Myocyte (in vitro differentiated cells): Measurements from ENCODE around the gene ASB8. TPM values are rescaled to one million over a fixed set of nuclear protein-coding genes. Genes with fewer than 3 reads are reported as not detected.
"Not testable (repeated sequence)": the region's sequence is repeated elsewhere in the genome, so short reads cannot be mapped to it uniquely, and the experiment has no call there.

ENCODE experiments used
- DNase-seq: peaks from one replicate; pipeline ENCODE4 v3.0.0-alpha.2; 2012; ENCODE audit warnings: low read depth
- total RNA-seq: library from RNA; depleted of rRNA; stranded (reverse); fragments of >200 nt; gene quantifications from 2 replicates; pipeline ENCODE4 v1.2.3, GENCODE V29; 2014

Gene ASB8
- total RNA-seq, 1 donor from 2014 or later = 44.8 TPM

DNA sequence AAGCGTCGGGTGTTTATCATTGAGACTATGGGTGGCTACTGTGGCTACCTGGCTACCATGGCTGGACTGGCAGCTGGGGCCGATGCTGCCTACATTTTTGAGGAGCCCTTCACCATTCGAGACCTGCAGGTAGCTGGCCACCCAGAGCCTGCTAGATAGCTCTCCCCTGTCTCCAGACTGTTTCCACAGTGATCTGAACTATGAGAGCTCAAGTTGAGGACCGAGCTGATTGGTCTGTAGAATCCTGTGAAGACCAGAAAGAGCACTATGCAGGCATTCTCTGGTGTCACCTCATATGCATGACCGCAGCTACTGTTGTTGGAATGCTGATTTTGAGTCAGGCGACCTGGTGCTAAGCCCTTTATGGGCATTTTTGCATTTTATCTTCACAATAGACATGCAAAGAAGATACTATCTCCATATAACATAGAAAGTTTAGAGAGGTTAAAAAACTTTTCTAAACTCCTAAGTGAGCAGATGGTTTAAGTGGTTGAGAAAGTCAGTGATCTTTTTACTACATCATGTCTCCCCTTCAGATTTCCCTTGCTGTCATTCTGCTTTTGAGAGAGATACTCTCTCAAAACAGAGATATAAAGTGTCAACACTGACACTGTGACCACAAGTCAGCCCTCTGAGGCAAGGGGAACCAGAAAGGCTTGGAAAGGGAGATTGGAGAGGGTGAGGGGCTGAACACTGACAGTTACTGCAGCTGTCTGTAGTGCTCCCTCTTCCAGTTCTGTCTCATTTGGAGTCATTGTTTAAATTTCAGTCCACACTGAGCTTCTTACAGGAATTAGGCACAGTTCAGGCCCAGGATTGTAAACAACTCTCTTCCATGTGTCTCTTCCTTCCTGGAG is 14.3 kb downstream of the ASB8 start:
- DNase-seq = peak; percentile 45

DNA sequence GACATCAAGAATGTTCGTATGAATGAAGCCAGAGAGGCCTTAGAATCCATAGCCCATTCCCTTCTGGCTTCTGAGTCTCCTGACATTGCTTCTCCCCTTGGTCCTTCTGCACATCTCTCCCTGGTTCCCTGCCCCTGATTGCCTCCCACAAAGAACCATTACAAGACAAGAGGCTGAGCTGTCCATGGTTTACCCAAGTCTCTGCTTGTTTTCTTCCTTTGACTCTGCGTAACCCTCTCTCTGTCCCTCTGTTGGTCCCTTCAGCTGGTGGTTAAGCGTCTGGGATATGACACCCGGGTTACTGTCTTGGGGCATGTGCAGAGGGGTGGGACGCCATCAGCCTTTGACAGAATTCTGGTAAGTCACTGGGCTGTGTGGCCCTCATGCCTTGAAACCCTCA is 22.3 kb downstream of the ASB8 start:
- no peak for DNase-seq

DNA sequence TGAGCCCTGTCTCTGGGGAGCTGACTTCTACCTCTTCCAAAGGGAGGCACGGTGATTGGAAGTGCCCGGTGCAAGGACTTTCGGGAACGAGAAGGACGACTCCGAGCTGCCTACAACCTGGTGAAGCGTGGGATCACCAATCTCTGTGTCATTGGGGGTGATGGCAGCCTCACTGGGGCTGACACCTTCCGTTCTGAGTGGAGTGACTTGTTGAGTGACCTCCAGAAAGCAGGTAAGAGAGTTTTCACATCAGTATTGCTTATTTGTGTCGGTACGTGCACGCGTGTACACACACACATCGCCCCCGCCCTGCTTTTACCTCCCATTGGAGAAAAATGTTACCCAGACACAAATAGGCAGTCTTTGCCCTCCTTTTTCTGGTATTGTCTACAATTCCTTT is 24.5 kb downstream of the ASB8 start:
- DNase-seq = no peak

DNA sequence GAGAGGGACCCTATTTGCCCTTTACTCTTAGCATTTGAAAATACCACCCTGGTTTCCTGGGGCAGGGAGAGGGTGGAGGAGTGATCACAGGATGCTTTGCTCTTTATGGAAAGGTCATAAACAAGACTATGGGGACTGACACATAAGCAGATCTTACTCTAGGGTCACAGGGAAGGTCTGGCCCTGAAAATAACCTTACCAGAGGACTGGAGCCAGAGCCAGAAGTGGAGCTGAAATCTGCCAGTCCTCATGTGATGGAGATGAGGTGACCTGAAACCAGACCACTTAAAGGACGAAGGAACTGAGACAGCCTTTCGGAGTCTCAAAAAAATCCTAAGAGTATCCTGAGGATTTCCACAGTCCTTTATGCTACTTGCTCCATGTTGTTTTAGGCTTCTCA is 25.8 kb downstream of the ASB8 start:
- DNase-seq = no peak

DNA sequence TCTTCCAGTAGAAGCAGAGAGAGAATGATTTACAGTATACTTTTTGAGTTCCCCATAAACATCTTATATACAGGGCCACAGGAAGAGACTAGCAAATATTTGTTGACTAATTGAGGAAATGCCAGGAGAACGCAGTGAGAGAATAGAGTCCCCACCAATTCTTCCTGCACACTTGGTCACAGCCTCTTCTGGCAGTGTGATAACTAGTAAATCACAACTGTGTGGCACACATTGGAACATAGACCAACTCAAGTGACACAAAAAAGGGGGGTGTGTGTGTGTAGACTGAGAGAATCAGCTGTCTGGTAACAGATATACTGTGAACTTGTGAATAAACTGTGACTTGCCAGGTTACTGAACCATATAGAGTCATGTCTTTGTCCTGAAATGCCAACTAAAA is 27.9 kb downstream of the ASB8 start:
- DNase-seq = no peak

DNA sequence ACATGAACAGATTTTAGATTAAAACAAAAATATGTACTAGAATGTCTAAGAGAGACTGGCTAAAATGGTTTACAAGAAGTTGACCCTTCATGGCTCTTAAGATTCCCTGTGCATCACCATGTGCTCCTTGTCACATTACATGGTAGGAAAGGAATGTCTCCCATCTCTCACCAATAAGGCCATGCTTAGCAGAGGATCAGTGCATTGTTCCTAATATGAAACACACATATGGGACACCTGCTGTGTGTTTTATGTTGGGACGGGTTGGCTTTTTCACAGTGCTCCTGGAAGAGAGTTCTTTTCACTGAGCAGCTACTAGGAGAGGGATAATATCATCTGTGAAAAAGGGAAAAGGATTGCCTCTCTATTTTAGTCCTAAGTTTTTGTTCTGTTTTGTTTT is 28.5 kb downstream of the ASB8 start:
- DNase-seq = no peak

DNA sequence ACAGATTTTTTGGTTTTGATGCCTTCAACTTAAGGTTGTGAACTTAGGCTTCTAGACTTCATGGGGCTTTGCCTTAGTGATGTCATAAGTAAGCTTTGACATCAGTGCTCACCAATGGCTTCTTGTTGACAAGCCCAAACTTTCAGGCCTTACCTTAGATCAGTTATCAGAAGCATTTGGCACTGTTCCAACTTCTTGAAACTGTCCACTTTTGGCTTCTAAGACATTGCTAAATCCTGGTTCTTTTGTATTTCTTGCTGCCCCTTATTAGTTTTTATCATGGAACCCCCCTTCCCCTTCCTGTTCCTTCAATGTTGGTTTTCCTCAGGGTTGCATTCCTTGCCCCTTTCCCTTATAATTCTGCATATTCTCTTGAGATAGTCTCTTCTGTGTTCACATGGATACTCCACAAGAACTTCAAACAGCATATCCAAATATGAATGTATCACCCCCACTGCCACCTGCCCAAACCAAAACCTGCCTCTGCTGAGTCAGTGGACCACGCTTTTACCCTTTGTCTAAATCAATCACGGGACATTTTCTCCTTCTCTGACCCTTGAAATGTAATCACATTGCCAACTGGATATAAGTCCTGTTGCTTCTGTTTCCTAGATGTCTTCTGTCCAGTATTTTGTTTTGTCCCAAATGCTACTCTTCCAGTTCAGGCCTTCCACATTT is 30.2 kb downstream of the ASB8 start:
- DNase-seq = peak; percentile 76

DNA sequence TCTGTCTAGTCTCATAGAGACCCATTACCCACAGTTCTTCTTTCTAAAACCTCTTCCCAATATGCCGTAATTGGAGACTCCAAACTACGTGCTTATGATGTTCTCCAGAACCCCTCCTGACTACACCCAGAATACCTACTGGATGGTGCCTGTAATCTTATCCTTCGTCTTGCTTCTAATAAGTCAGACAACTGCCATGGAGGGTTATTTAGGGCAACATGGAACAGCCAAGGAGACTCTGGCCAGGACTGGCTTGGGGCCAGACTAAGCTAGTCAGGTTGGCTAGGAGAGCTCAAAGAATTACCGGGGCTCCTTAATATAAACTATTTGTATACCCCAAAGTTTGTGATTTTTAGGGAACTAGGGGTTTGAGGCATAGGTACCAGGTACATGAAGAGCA is 31.3 kb downstream of the ASB8 start:
- peak; percentile 95 for DNase-seq

DNA sequence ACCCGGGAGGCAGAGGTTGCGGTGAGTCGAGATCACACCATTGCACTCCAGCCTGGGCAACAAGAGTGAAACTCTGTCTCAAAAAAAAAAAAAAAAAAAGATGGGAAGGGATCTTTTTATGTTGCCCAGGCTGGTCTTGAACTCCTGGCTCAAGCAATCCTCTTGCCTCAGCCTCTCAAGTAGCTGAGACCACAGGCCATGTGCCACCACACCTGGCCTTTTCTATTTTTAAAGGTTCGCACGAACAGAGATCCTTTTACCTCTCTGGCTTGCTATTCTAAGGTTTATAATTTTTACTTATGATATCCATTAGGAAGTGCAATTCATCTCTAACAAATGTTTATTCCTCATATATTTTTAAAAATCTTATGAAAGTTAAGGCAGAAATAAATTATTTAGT is 31.8 kb downstream of the ASB8 start:
- peak; percentile 76 for DNase-seq

DNA sequence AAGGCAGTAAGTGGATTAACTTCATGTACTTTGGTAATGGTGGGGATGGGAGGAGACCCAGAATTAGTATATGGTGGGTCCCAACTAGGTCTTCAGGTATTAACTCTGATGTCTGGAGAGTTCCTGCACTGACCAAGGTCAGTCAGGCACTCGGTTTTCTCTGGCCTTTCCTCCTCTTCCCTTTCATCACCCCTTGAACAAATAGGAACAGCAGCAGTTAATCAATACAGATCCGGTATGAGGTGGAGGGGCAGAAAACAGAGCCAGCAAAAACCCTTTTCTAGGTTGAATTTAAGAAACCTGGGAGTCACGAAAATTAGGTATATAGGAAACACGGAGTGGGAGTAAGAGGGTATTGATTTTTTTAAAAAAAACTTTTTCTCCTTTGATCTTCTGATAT is 34.1 kb downstream of the ASB8 start:
- no peak for DNase-seq

DNA sequence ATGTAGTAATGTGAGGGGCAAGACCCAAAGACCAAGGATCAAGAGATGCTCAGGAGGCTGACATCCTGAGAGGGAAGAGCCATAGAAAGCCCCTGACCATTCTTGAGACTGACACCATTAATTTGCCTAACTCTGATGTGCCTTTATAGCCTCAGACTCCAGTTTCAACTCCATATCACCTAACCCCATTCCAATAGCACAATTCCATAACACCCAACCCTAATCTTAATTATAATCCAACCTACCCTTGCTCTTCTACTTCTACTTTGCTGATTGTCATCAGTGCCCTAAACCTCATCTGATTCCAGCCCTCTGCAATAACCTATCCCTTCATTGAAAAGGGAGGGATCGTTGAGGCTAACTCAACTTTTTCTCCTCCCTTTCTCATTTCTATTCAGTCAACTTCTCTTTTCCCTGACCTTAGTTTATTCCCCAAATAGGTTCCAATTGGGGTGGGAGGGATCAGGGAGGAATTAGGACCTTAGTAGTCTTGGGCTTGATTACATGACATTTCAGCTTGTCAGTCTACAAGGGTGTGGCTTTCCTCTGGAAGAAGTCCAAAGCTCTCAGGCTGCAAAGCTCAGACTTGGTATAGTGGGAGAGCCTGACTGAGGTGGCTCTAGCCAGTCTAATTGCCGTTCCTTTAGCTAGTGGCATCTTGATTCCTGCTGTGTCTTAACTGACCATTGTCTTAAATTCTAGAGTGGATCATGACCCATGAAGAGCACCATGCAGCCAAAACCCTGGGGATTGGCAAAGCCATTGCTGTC is 35.1 kb downstream of the ASB8 start:
- DNase-seq = peak; percentile 56

DNA sequence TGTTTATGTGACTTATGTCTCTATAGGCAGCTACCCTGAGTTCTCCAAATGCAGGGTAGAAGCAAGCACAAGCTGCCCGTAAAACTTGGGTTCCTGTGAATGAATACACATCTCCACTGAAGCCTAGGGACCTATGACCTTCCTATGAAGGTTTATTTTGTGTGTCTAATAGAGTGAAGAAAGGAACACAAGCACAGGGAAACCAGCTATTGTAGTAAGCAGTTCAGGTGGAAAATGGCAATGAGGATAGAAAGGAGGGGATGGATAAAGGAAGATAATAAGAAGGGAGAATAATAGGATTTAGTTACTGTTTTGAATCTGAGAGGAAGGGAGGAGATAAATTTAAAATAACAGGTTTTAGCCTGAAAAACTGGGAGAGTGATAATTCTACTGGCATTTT is 35.8 kb downstream of the ASB8 start:
- no peak for DNase-seq

DNA sequence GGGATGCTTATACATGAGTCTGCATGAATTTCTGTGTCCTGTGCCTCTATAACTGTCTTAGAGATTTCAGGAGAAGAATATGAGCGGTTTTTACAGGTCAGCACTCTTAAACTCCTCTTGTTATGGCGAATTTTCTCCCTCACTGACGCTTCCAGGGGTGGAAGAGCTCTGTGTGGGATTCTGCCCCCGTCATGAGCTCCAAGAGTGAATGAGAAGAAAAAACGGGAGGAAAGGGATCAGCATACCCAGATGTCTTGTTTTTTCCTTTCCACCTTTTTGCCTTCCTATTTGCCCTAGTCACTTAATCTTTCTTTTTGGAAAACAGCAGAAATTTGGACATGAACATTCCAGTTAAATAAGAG is 37.5 kb downstream of the ASB8 start:
- no peak for DNase-seq

DNA sequence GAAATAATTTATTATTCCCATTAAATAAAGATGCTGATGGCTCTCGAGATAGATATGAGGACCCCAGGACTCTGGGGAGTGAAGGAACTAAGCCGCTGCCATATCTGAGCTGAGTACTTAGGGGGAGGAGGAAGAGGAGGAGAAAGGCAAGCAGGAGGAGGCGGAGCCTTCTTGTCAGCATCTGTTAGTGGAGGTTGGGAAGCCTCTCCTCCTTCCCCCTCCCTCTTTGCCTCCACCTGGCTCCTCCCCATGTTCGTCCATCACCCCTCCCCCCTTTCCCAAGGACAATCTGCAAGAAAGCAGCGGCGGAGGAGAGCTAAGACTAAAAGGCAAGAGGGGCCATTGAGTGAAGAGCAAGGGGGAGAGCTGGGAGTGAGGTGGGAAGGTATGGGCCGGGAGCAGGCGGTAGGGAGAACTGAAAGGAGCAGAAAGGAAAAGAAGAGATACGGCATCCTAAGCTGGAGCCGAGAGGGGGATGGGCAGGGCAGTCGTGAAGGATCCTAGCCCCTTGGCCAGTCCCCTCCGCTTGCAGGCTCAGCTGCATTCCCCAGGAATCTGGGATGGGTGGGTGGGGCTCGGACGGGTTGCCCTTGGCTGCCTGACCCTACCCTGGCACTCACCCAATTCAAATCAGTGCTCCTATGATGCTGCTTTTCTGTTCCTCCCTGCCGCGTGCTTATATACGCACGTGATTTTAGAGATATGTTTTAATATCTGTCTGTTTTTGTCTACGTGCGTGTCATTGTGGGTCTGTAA is 38.1 kb downstream of the ASB8 start, which contains the start of gene PFKM:
Gene PFKM (plus strand): TSS at position 287 of the 756 bp plus-strand sequence. CDS start 3,411 bp downstream, outside the sequence.
- peak; percentile 91 for DNase-seq

DNA sequence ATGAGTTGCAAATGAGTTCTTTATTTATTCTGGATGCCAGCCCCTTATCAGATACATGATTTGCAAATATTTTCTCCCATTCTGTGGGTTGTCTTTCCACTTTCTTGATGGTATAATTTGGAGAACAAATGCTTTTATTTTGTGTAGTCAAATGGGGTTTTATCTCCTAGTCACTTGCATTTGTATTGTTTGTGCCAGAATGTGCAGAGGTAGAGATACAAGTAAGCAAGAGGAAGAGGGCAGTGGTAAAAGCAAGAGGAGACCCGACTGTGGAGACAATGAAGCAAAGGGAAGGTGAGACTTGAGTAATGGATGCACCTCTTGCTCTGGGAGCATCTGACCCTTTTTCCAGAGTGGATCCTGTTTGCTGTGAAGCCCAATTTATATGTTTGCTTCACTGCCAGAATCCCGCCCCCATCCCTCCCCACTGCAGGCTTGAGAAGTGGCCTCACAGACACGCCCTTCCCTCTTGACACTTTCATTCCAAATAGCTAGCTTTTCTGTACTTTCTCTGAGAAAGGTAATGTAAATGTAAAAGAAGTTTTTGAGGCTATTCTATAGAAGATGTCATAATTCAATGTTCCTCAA is 38.9 kb downstream of the ASB8 start:
- no peak for DNase-seq

DNA sequence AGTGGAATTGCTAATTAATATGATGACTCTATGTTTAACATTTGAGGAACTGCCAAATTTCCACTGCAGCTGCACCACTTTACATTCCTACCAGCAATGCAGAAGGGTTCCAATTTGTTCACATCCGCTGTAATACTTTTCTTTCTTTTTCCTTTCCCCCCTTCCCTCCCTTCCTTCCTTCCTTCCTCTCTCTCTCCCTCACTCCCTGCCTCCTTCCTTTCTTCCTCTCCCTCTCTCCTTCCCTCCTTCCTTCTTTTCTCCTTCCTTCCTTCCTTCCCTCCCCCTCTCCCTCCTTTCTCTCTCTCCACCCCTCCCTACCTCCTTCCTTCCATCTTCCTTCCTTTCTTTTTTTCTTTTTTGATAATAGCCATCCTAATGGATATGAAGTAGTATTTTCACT is 41.4 kb downstream of the ASB8 start:
- DNase-seq = no peak

DNA sequence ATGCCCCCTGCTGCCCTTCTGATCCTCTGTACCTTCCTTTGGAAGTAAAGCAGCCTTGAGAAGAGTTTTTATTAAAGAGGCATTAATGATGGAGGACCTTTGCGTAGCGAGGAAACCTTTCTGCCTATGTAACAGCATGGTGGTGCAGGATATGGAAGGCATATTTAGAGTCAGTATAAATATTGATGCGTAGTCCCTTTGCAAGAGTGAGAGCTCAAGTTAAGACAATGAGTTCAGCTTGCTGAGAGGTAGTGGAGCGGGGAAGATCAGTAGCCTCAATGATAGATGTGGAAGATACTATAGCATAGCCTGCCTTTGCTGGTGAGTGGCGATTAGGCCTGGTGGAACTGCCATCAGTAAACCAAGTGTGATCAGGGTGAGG is 46.0 kb downstream of the ASB8 start:
- not testable (repeated sequence) for DNase-seq

DNA sequence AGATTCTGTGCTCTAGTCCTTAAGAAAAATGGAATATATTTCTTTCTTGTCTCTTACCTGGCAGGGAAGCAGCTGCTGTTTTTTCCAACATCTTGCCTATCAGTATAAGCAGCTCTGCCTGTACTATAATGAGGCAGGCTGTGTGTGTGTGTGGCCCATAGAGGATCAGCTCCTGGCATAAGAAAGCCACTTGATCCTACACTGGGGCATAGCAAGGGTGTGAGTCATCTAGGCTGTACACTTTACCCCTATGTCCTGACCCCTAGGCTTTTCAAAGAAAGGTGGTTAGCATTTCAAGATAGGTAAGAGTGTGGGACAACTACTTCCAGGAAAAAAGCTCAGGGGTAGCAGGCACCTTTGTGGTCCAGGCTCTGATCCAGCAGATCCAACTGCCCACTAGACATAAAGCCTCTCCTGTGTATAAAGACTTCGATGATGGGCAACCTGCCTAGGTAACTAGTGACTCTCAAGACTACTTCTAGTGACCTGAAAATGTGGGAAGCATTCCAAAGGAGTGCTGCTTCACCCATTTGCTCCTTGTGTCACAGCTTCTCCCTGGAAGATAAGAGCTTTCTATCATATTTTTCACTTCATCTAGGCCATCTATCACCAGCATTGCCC is 46.5 kb downstream of the ASB8 start:
- no peak for DNase-seq

DNA sequence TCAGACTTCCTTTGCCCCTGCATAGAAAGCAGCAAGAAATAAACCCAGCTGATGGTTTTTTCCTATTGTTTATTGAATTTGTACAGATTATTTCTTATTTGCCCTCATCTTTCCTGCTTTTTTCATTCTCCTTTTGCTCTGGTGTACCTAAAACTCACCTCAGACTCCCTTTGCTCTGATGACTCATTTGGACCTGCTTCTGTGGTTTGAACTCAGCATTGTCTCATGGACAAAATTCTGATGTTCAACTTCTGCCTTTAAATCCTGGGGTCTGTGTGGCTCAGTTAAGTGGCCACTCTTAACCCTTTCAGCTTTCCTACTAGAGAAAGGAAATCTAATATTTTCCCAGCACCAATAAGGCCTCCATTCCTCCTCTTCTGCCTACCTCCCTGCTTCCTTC is 47.9 kb downstream of the ASB8 start:
- no peak for DNase-seq
